Prostate gland (tissue), 2 donors: ENCODE data around the gene TBC1D22A. TPM values are rescaled to one million over a fixed set of nuclear protein-coding genes. Genes with fewer than 3 reads are reported as not detected.

Source experiments
- DNase-seq: peaks from one replicate; pipeline ENCODE4 v3.0.0-alpha.2; 2019; ENCODE audit warnings: low spot score
- H3K27ac ChIP-seq, 2 donors: fragments of 200-600 bp; sonication (generic); 2 replicates each; pipeline ENCODE4 v1.5.1; 2017 to 2019
- H3K27me3 ChIP-seq: fragments of 200-600 bp; sonication (generic); replicated peaks from 2 replicates; pipeline ENCODE4 v1.5.1; 2019; ENCODE audit not compliant: insufficient read depth
- H3K36me3 ChIP-seq, 2 donors: fragments of 200-600 bp; sonication (generic); 1 replicate in 1 of 2; 2 replicates in 1 of 2; pipeline versions ENCODE4 v1.5.1 to v1.8.1; 2017 to 2019
- H3K4me1 ChIP-seq: fragments of 200-600 bp; sonication (generic); replicated peaks from 2 replicates; pipeline ENCODE4 v1.5.1; 2019
- H3K4me3 ChIP-seq, 2 donors: fragments of 200-600 bp; sonication (generic); 2 replicates each; pipeline ENCODE4 v1.5.1; 2017 to 2019
- H3K9me3 ChIP-seq: fragments of 200-600 bp; sonication (generic); 2 replicates; pipeline ENCODE4 v1.5.1; 2017
- POLR2A ChIP-seq: fragments of 450-650 bp; IDR thresholded peaks from one replicate; pipeline ENCODE4 v1.6.1; 2016; ENCODE audit warnings: antibody characterized with exemption, mild to moderate bottlenecking
- POLR2AphosphoS5 ChIP-seq: sonication (generic); formaldehyde crosslinking; IDR thresholded peaks from one replicate; pipeline ENCODE4 v1.6.1; 2017; ENCODE audit warnings: antibody characterized with exemption
- WGBS: methylation state at CpG from one replicate; pipeline ENCODE4 v1.1.5; 2018; 5-methylcytosine and 5-hydroxymethylcytosine counted together
- intact Hi-C: fragments of 100-400 bp; cut with DNase I; formaldehyde crosslinking; loops from one replicate; pipeline ENCODE4 v1.14.2; 2022
- total RNA-seq, 2 donors: library from RNA; depleted of rRNA; stranded (reverse); fragments of >200 nt; gene quantifications; one replicate each; pipeline ENCODE4 v1.1.0, GENCODE V29; 2016
- TF ChIP-seq, protein P1 (sequence below), 4 experiments: fragments of 200-600 bp in 2 of 4; fragments of 450-650 bp in 2 of 4; sonication (generic) in 2 of 4; IDR thresholded peaks; 1 replicate in 3 of 4; 2 replicates in 1 of 4; pipeline ENCODE4 v1.5.1; 2016 to 2019; ENCODE audit warnings: antibody characterized with exemption in 4 of 4, mild to moderate bottlenecking in 2 of 4, moderate library complexity in 2 of 4

The TBC1D22A gene
- total RNA-seq, 2 donors from 2014 or later = 16.0 to 30.7 TPM

DNA sequence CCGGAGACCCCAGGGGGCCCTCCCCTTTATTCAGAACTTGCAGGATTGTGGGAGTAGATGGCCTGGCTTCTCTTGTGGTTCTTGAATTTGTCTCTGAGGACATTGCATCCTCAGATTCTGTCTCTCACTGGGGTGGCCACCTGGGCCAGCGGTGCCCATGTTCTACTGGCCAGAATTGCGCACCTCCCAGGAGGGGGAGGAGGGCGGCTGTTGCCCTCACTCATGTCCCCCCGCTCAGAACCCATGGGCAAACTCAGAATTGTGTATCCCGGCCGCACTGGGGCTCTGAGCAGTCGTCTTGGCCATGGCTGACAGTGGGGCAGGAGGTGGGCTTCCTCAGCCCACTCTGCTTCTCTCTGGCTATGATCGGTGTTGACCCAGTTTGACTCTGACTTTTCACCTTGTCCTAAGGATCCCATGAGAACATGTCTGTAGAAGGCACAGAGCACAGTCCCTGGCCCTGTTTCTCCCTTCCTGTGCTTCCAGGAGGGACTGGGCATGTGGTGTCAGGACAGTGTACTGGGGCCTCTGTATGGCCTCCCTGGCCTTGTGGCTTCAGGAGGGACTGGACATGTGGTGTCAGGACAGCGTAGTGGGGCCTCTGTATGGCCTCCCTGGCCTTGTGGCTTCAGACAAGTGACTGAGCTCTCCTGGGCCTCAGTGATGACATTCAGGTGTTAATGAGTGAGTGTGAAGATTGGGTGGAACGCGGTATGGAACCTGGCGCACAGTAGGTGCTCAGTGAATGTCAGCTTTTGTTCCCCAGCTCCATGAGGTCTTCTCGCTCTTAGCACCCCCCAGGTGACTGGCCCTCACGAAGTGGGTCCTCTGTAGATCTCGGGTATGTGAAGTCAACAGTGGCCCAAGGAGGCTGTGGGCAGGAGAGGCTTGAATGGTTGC is 99.3 kb downstream of the TBC1D22A start:
- Histone ChIP-seq H3K4me1 (no peaks in the 10 kb centered on the region), H3K36me3 (no peaks in the 10 kb centered on the region), H3K27me3 (no peaks in the 10 kb centered on the region), H3K4me3 (no peak overlapping the region), H3K9me3 (no peaks in the 10 kb centered on the region), H3K27ac (no peak overlapping the region)
- 91% methylated on average over 16 of the region's 16 CpGs for WGBS
- intact Hi-C loops = no loop called here
- TF ChIP-seq POLR2A (no peak), POLR2AphosphoS5 (no peak)
- TF ChIP-seq, protein P1, sequence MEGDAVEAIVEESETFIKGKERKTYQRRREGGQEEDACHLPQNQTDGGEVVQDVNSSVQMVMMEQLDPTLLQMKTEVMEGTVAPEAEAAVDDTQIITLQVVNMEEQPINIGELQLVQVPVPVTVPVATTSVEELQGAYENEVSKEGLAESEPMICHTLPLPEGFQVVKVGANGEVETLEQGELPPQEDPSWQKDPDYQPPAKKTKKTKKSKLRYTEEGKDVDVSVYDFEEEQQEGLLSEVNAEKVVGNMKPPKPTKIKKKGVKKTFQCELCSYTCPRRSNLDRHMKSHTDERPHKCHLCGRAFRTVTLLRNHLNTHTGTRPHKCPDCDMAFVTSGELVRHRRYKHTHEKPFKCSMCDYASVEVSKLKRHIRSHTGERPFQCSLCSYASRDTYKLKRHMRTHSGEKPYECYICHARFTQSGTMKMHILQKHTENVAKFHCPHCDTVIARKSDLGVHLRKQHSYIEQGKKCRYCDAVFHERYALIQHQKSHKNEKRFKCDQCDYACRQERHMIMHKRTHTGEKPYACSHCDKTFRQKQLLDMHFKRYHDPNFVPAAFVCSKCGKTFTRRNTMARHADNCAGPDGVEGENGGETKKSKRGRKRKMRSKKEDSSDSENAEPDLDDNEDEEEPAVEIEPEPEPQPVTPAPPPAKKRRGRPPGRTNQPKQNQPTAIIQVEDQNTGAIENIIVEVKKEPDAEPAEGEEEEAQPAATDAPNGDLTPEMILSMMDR (IDR thresholded peaks at IDR 0.05) = no peak
- DNase-seq = no peak

GRCh38 chr22:46862418-46863324 is 100.2 kb downstream of the TBC1D22A start:
- Histone ChIP-seq H3K27ac (no peak overlapping the region), H3K4me3 (no peak overlapping the region), H3K27me3 (no peaks in the 10 kb centered on the region), H3K4me1 (no peaks in the 10 kb centered on the region), H3K36me3 (no peaks in the 10 kb centered on the region), H3K9me3 (no peaks in the 10 kb centered on the region)
- no peak for DNase-seq
- intact Hi-C loops = no loop called here
- 94% methylated on average over 17 of the region's 17 CpGs for WGBS
- TF ChIP-seq POLR2A (no peak), POLR2AphosphoS5 (no peak)
- TF ChIP-seq, protein P1 (IDR thresholded peaks at IDR 0.05) = no peak

- TF ChIP-seq, protein P1 (IDR thresholded peaks at IDR 0.05) = no peak
- TF ChIP-seq POLR2A (no peak), POLR2AphosphoS5 (no peak)
- H3K9me3 ChIP-seq = no peaks in the 10 kb centered on the region
- no peaks in the 10 kb centered on the region for H3K4me1 ChIP-seq
- H3K4me3 ChIP-seq = no peak overlapping the region
- intact Hi-C loops = no loop called here
- H3K36me3 ChIP-seq = no peaks in the 10 kb centered on the region
- H3K27ac ChIP-seq = no peak overlapping the region
- H3K27me3 ChIP-seq = no peaks in the 10 kb centered on the region
- no peak for DNase-seq
- WGBS = 83% methylated on average over 6 of the region's 6 CpGs
Observed at GRCh38 chr22:46863794-46864193, 101.3 kb downstream of the TBC1D22A start.

GRCh38 chr22:46864314-46865051 is 102.0 kb downstream of the TBC1D22A start:
- TF ChIP-seq, protein P1 (IDR thresholded peaks at IDR 0.05) = no peak
- TF ChIP-seq POLR2AphosphoS5 = no peak
- TF ChIP-seq POLR2A = no peak
- H3K9me3 ChIP-seq = no peaks in the 10 kb centered on the region
- no peak for DNase-seq
- H3K36me3 ChIP-seq = no peaks in the 10 kb centered on the region
- H3K27ac ChIP-seq = no peak overlapping the region
- H3K4me1 ChIP-seq = peaks cover 6% of the 10 kb centered on the region
- H3K27me3 ChIP-seq = no peaks in the 10 kb centered on the region
- WGBS = 90% methylated on average over 10 of the region's 10 CpGs
- intact Hi-C loops = no loop called here
- H3K4me3 ChIP-seq = no peak overlapping the region
